Astrocyte (in vitro differentiated cells and primary cell): ENCODE measurements around the gene ZNF816. TPM values are rescaled to one million over a fixed set of nuclear protein-coding genes. Genes with fewer than 3 reads are reported as not detected.
A peak's percentile ranks its signal among the peaks of the same experiment; 100 is the strongest.
"Not testable (repeated sequence)": the region's sequence is repeated elsewhere in the genome, so short reads cannot be mapped to it uniquely, and the experiment has no call there.

Experiments
- DNase-seq: peaks from one replicate; pipeline ENCODE4 v3.0.0-alpha.2; 2010; ENCODE audit warnings: low read depth
- FAIRE-seq: peaks from 2 replicates; lab custom pipeline; 2011; peaks lifted over from hg19 to GRCh38; lab: Jason Lieb, UNC
- H2AFZ ChIP-seq: 2 replicates; pipeline ENCODE4 v1.6.0; 2012; ENCODE audit warnings: low read depth, low read length, inconsistent platforms
- H3K27ac ChIP-seq: 2 replicates; pipeline ENCODE4 v1.5.1; 2011; ENCODE audit warnings: low read depth, low read length, inconsistent platforms
- H3K27me3 ChIP-seq: 2 replicates; pipeline ENCODE4 v1.6.0; 2011; ENCODE audit warnings: low read length, inconsistent platforms; ENCODE audit not compliant: insufficient read depth
- H3K36me3 ChIP-seq: 2 replicates; pipeline ENCODE4 v1.5.1; 2011; ENCODE audit warnings: low read length, inconsistent platforms; ENCODE audit not compliant: insufficient read depth
- H3K4me1 ChIP-seq: 2 replicates; pipeline ENCODE4 v1.5.1; 2011; ENCODE audit warnings: low read length, inconsistent platforms; ENCODE audit not compliant: insufficient read depth
- H3K4me2 ChIP-seq: 2 replicates; pipeline ENCODE4 v1.6.0; 2012; ENCODE audit warnings: low read length, inconsistent platforms
- H3K4me3 ChIP-seq: 2 replicates; pipeline ENCODE4 v1.5.1; 2011; ENCODE audit warnings: low read depth, mild to moderate bottlenecking, low read length, inconsistent platforms; ENCODE audit not compliant: insufficient read depth
- H3K79me2 ChIP-seq: 2 replicates; pipeline ENCODE4 v1.6.0; 2012; ENCODE audit warnings: mild to moderate bottlenecking, low read length, inconsistent platforms; ENCODE audit not compliant: insufficient read depth
- H3K9ac ChIP-seq: 2 replicates; pipeline ENCODE4 v1.6.0; 2012; ENCODE audit warnings: mild to moderate bottlenecking, low read length, inconsistent platforms
- H3K9me3 ChIP-seq: 2 replicates; pipeline ENCODE4 v1.5.1; 2012; ENCODE audit warnings: low read depth, mild to moderate bottlenecking, low read length, inconsistent platforms; ENCODE audit not compliant: insufficient read depth
- H4K20me1 ChIP-seq: 2 replicates; pipeline ENCODE4 v1.6.0; 2012; ENCODE audit warnings: low read length, inconsistent platforms; ENCODE audit not compliant: insufficient read depth
- H3K27ac Mint-ChIP-seq: one replicate; pipeline ENCODE4 v1.8.0; 2021; ENCODE audit warnings: mild to moderate bottlenecking, mixed read lengths; ENCODE audit not compliant: unreplicated experiment
- H3K27me3 Mint-ChIP-seq: one replicate; pipeline ENCODE4 v1.8.0; 2021; ENCODE audit warnings: low read depth, mixed read lengths; ENCODE audit not compliant: unreplicated experiment
- H3K36me3 Mint-ChIP-seq: one replicate; pipeline ENCODE4 v1.8.0; 2021; ENCODE audit warnings: low read depth, mixed read lengths; ENCODE audit not compliant: unreplicated experiment
- H3K4me1 Mint-ChIP-seq: one replicate; pipeline ENCODE4 v1.8.0; 2021; ENCODE audit warnings: low read depth, mixed read lengths; ENCODE audit not compliant: unreplicated experiment
- H3K4me3 Mint-ChIP-seq: one replicate; pipeline ENCODE4 v1.8.0; 2021; ENCODE audit warnings: mild to moderate bottlenecking, moderate library complexity, mixed read lengths; ENCODE audit not compliant: unreplicated experiment
- H3K9me3 Mint-ChIP-seq: one replicate; pipeline ENCODE4 v1.8.0; 2021; ENCODE audit warnings: mild to moderate bottlenecking, mixed read lengths; ENCODE audit not compliant: unreplicated experiment
- CTCF ChIP-seq: IDR thresholded peaks from 2 replicates; pipeline ENCODE4 v1.5.1; 2011; ENCODE audit warnings: low read depth, mild to moderate bottlenecking, inconsistent platforms, low read length, moderate library complexity; ENCODE audit not compliant: insufficient read depth
- EZH2 ChIP-seq: IDR thresholded peaks from 2 replicates; pipeline ENCODE4 v1.6.1; 2012; ENCODE audit warnings: mild to moderate bottlenecking, low read length, inconsistent platforms; ENCODE audit not compliant: insufficient read depth
- total RNA-seq: library from RNA; stranded (reverse); gene quantifications from 2 replicates; pipeline ENCODE4 v1.2.1, GENCODE V29; 2021

The ZNF816 gene
- total RNA-seq, 1 donor from 2014 or later: 12.2 TPM

- Histone ChIP-seq H3K4me2 (peak within 1 kb of the TSS; percentile 98), H3K9me3 (no peaks in the 10 kb centered on the region), H3K36me3 (no peaks in the 10 kb centered on the region), H3K4me1 (no peaks in the 10 kb centered on the region), H4K20me1 (no peaks in the 10 kb centered on the region), H2AFZ (peak within 1 kb of the TSS; percentile 96), H3K27me3 (no peaks in the 10 kb centered on the region), H3K4me3 (peak within 1 kb of the TSS; percentile 73), H3K27ac (peak within 1 kb of the TSS; percentile 37), H3K9ac (peak within 1 kb of the TSS; percentile 84), H3K79me2 (no peaks in the 10 kb centered on the region)
- Mint-ChIP-seq H3K9me3 (peaks cover 2% of the 10 kb centered on the region), H3K27ac (peak within 1 kb of the TSS; percentile 94), H3K27me3 (no peaks in the 10 kb centered on the region), H3K4me1 (peaks cover 21% of the 10 kb centered on the region), H3K36me3 (peaks cover 11% of the 10 kb centered on the region), H3K4me3 (peak within 1 kb of the TSS; percentile 93)
- TF ChIP-seq EZH2 (no peak), CTCF (no peak)
- DNase-seq: peak; percentile 52
- FAIRE-seq: no peak
These were observed 39.6 kb downstream of the ZNF816 start, which contains the start of gene ZNF888 for GRCh38 chr19:52922841-52923777. ZNF888 (minus strand) TSS chr19:52923428; CDS start chr19:52917873, 5,555 bp downstream.

GRCh38 chr19:52917531-52917930 lies 45.1 kb downstream of the ZNF816 start:
- Mint-ChIP-seq H3K36me3 (peaks cover 22% of the 10 kb centered on the region), H3K9me3 (no peaks in the 10 kb centered on the region), H3K4me3 (no peak overlapping the region), H3K4me1 (peaks cover 8% of the 10 kb centered on the region), H3K27me3 (no peaks in the 10 kb centered on the region), H3K27ac (no peak overlapping the region)
- H3K27ac ChIP-seq: no peak overlapping the region
- H3K36me3 ChIP-seq: no peaks in the 10 kb centered on the region
- FAIRE-seq (no peak), DNase-seq (no peak)
- H3K79me2 ChIP-seq: no peaks in the 10 kb centered on the region
- H3K9ac ChIP-seq: no peak overlapping the region
- H4K20me1 ChIP-seq: no peaks in the 10 kb centered on the region
- H3K4me1 ChIP-seq: no peaks in the 10 kb centered on the region
- no peak overlapping the region for H3K4me2 ChIP-seq
- no peaks in the 10 kb centered on the region for H3K27me3 ChIP-seq
- no peak overlapping the region for H3K4me3 ChIP-seq
- no peaks in the 10 kb centered on the region for H3K9me3 ChIP-seq
- H2AFZ ChIP-seq: no peak overlapping the region
- no peak for TF ChIP-seq EZH2

GRCh38 chr19:52910648-52911047 lies 52.0 kb downstream of the ZNF816 start:
- FAIRE-seq (no peak), DNase-seq (no peak)
- no peak overlapping the region for H3K9ac ChIP-seq
- H3K36me3 ChIP-seq: peaks cover 2% of the 10 kb centered on the region
- no peak overlapping the region for H3K4me3 ChIP-seq
- no peaks in the 10 kb centered on the region for H3K9me3 ChIP-seq
- H3K27me3 ChIP-seq: no peaks in the 10 kb centered on the region
- no peak overlapping the region for H3K4me2 ChIP-seq
- no peak for TF ChIP-seq EZH2
- no peak for TF ChIP-seq CTCF
- Mint-ChIP-seq H3K36me3 (peaks cover 37% of the 10 kb centered on the region), H3K27me3 (no peaks in the 10 kb centered on the region), H3K9me3 (peaks cover 14% of the 10 kb centered on the region), H3K4me1 (no peaks in the 10 kb centered on the region), H3K27ac (no peak overlapping the region), H3K4me3 (no peak overlapping the region)
- H2AFZ ChIP-seq: no peak overlapping the region
- H3K79me2 ChIP-seq: no peaks in the 10 kb centered on the region
- no peaks in the 10 kb centered on the region for H3K4me1 ChIP-seq
- H3K27ac ChIP-seq: no peak overlapping the region
- no peaks in the 10 kb centered on the region for H4K20me1 ChIP-seq

- H3K4me3 Mint-ChIP-seq, H3K9me3 ChIP-seq, H3K9ac ChIP-seq, H3K4me3 ChIP-seq, H2AFZ ChIP-seq, H3K27me3 Mint-ChIP-seq, H3K27me3 ChIP-seq, H3K27ac Mint-ChIP-seq, H4K20me1 ChIP-seq, H3K79me2 ChIP-seq, H3K4me1 Mint-ChIP-seq, H3K4me2 ChIP-seq, H3K27ac ChIP-seq, DNase-seq, FAIRE-seq, H3K36me3 ChIP-seq, H3K4me1 ChIP-seq: not testable (repeated sequence)
- H3K9me3 Mint-ChIP-seq: peaks cover 14% of the 10 kb centered on the region
- peaks cover 29% of the 10 kb centered on the region for H3K36me3 Mint-ChIP-seq
These were observed 58.5 kb downstream of the ZNF816 start for GRCh38 chr19:52904052-52904780.
